ENCODE data around the gene RGS10.

GRCh38 chr10:119546009-119546408, 3.5 kb upstream of the RGS10 start:
- TF ChIP-seq CTCF (IDR thresholded peaks at IDR 0.05) (no peak), POLR2A (IDR thresholded peaks at IDR 0.05) (no peak)
